OCI-LY3 (cell line): ENCODE data around the gene PGM1.

Experiments used
- EZH2phosphoT487 ChIP-seq: fragments of 200-600 bp; shearing (Covaris generic); IDR thresholded peaks from 2 replicates; pipeline ENCODE4 v1.6.1; 2018; ENCODE audit warnings: antibody characterized with exemption, mixed run types, low read depth
- TF ChIP-seq, protein P1 (sequence below): fragments of 200-600, 300-600 bp; sonication (generic); IDR thresholded peaks from 2 replicates; pipeline ENCODE4 v1.5.1; 2014; ENCODE audit warnings: antibody characterized with exemption, low read length, low read depth

DNA sequence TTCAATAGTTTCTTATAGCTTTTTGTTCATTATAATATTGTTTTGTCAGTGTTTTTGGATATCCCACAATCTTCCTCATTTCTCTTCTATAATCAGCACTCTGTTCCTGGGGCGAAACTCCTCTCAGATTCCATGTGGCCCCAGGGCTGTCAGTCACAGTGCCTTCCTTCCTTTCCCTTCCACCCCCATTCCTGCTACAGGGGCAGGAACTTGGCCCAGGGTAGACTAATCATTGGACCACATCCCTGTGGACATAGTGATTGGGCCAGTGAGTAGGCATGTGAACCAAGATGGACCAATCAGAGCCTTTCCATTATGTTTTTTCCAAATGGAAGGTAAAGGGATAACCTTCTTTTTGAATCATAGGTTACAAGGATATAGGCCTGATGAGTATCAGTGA is 78.3 kb downstream of the PGM1 start:
- TF ChIP-seq, protein P1, sequence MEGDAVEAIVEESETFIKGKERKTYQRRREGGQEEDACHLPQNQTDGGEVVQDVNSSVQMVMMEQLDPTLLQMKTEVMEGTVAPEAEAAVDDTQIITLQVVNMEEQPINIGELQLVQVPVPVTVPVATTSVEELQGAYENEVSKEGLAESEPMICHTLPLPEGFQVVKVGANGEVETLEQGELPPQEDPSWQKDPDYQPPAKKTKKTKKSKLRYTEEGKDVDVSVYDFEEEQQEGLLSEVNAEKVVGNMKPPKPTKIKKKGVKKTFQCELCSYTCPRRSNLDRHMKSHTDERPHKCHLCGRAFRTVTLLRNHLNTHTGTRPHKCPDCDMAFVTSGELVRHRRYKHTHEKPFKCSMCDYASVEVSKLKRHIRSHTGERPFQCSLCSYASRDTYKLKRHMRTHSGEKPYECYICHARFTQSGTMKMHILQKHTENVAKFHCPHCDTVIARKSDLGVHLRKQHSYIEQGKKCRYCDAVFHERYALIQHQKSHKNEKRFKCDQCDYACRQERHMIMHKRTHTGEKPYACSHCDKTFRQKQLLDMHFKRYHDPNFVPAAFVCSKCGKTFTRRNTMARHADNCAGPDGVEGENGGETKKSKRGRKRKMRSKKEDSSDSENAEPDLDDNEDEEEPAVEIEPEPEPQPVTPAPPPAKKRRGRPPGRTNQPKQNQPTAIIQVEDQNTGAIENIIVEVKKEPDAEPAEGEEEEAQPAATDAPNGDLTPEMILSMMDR: no peak
- TF ChIP-seq EZH2phosphoT487: no peak
